GM18526 (cell line): ENCODE results near the gene CDC45.
A peak's percentile ranks its signal among the peaks of the same experiment; 100 is the strongest.

Experiments used
- POLR2A ChIP-seq: IDR thresholded peaks from 3 replicates; pipeline ENCODE4 v1.6.1; 2011; ENCODE audit not compliant: insufficient read length; ENCODE audit errors: extremely low read depth

The CDC45 gene

GRCh38 chr22:19479355-19480172 is at the start of gene CDC45:
Gene CDC45 (plus strand): TSS chr22:19479920. CDS start chr22:19479969, 49 bp downstream.
- peak; percentile 61 for TF ChIP-seq POLR2A

GRCh38 chr22:19429950-19430889 is 49.5 kb upstream of the CDC45 start:
- no peak for TF ChIP-seq POLR2A

GRCh38 chr22:19430890-19431541 is 48.7 kb upstream of the CDC45 start:
- no peak for TF ChIP-seq POLR2A

GRCh38 chr22:19431649-19432132 is 48.0 kb upstream of the CDC45 start, which contains the start of gene HIRA:
Gene HIRA (minus strand): TSS chr22:19431733. CDS start chr22:19431476, 257 bp downstream.
- peak; percentile 33 for TF ChIP-seq POLR2A

- TF ChIP-seq POLR2A = peak; percentile 96
These were observed 47.4 kb upstream of the CDC45 start, which contains the start of gene MRPL40 for GRCh38 chr22:19432133-19432851. Gene MRPL40 (plus strand): TSS chr22:19432545. CDS start chr22:19432555, 10 bp downstream.

GRCh38 chr22:19434401-19434800 is 45.3 kb upstream of the CDC45 start:
- TF ChIP-seq POLR2A = no peak

GRCh38 chr22:19434829-19435580 is 44.7 kb upstream of the CDC45 start:
- no peak for TF ChIP-seq POLR2A

GRCh38 chr22:19438298-19438697 is 41.4 kb upstream of the CDC45 start:
- TF ChIP-seq POLR2A = no peak

- TF ChIP-seq POLR2A = no peak
These were observed 39.1 kb upstream of the CDC45 start for GRCh38 chr22:19440411-19441195.

GRCh38 chr22:19442166-19442565 is 37.6 kb upstream of the CDC45 start:
- TF ChIP-seq POLR2A = no peak

GRCh38 chr22:19443544-19444211 is 36.0 kb upstream of the CDC45 start:
- no peak for TF ChIP-seq POLR2A

- no peak for TF ChIP-seq POLR2A
These were observed 33.0 kb upstream of the CDC45 start for GRCh38 chr22:19446603-19447329.
